ENCODE measurements around the gene CASP6.

- TF ChIP-seq CTCF (conservative IDR thresholded peaks at IDR 0.05) (no peak), EZH2 (IDR thresholded peaks at IDR 0.05; ENCODE audit: low read depth) (no peak)
Observed at GRCh38 chr4:109648997-109649575, 54.2 kb downstream of the CASP6 start.
